ENCODE measurements around the gene PPP2R3B. TPM values are rescaled to one million over a fixed set of nuclear protein-coding genes. Genes with fewer than 3 reads are reported as not detected.
"Not testable (repeated sequence)": the region's sequence is repeated elsewhere in the genome, so short reads cannot be mapped to it uniquely, and the experiment has no call there.

PPP2R3B gene
- polyA plus RNA-seq, 4 donors = 16.8 to 33.2 (median 22.1) TPM

DNA sequence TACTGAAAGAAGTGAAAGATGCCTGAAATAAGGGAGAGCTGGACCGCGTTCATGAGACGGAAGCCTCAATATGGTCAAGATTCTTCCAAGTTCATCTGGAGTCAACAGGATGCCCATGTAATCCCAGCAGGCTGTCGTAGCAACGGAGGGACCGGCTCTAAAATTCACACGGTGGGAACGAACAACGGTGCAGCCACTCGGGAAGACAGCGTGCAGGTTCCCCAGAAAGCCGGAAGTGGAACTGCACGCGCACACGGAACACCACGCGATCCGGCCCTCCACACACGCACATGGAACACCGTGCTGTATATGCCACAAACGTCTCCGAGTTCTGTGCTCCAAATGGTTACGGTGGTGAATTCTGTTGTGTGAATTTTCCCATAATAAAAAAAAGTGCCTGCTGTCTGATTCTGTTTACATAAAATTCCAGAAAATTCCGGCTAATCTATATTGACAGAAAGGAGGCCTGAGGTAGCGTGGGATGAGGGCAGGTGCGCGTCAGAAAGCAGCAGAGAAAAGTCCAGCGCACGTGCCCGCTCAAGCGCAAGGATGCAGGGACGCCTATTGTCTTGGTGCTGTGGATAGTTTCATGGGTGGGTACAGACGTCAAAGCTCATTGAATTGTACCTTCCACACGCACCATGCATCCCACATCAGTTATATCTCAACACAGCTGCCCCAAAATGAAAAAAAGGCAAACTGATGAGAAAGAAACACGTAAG, 31.2 kb downstream of the PPP2R3B start:
- DNase-seq (ENCODE audit: low read depth in 4 of 4, low spot score in 3 of 4) = no peak

GRCh38 chrX:353566-354535, 32.9 kb downstream of the PPP2R3B start:
- DNase-seq (ENCODE audit: low read depth in 4 of 4, low spot score in 3 of 4) = no peak

DNA sequence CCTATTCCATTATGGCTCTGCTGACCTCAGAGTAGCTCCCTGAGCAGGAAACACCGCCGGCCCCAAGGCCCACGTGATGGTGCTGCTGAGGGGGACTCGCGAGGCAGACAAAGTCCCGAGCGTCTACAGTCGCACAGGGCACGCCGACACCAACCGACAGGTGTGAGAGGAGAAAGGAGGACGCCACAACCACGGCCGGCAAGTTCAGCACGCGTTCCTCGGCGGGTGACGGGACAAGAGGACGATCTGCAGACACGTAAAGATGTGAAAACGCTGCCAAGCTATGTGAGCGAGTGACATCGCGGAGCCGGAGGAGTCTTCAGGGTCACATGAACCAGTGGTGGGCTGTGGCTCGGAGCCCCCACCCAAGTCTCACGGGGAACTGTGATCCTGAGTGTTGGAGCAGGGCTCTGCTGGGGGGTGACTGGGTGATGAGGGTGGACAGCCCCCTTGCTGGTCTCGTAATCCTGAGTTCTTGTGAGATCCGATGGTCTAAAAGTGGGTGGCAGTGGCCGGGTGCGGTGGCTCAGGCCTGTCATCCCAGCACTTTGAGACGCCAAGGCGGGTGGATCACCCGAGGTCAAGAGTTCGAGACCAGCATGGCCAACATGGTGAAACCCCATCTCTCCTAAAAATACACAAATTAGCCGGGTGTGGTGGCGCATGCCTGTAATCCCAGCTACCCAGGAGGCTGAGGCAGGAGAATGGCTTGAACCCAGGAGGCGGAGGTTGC, 34.0 kb downstream of the PPP2R3B start:
- no peak for DNase-seq (ENCODE audit: low read depth in 4 of 4, low spot score in 3 of 4)

GRCh38 chrX:352181-352580, 34.5 kb downstream of the PPP2R3B start:
- no peak for DNase-seq (ENCODE audit: low read depth in 4 of 4, low spot score in 3 of 4)

DNA sequence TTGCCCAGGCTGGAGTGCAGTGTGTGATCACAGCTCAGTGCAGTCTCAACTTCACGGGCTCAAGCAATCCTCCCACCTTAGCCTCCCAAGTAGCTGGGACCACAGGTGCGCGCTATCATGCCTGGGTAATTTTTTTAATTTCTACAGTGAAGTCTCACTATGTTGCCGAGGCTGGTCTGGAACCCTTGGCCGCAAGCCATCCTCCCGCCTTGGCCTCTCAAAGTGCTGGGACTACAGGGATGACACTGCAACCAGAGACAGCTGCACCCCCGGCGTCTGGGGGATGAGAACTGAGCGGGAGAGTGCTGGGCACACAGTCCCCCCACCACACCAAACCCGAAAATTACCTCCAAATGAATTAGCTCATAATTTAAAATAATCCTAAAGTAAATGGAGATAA, 35.0 kb downstream of the PPP2R3B start:
- no peak for DNase-seq (ENCODE audit: low read depth in 4 of 4, low spot score in 3 of 4)

DNA sequence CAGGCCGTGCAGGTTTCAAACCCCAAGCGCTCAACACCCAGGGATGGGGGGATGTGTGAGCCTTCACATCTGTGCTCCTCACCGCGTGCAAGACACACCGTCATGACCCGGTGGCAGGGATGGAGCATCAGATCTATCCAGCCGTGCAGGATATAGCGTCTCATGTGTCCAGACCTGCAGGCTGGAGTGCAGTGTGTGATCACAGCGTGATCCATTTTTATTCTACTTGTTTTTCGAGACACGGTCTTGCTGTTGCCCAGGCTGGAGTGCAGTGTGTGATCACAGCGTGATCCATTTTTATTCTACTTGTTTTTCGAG, 35.4 kb downstream of the PPP2R3B start:
- DNase-seq (ENCODE audit: low read depth in 4 of 4, low spot score in 3 of 4) = not testable (repeated sequence)

DNA sequence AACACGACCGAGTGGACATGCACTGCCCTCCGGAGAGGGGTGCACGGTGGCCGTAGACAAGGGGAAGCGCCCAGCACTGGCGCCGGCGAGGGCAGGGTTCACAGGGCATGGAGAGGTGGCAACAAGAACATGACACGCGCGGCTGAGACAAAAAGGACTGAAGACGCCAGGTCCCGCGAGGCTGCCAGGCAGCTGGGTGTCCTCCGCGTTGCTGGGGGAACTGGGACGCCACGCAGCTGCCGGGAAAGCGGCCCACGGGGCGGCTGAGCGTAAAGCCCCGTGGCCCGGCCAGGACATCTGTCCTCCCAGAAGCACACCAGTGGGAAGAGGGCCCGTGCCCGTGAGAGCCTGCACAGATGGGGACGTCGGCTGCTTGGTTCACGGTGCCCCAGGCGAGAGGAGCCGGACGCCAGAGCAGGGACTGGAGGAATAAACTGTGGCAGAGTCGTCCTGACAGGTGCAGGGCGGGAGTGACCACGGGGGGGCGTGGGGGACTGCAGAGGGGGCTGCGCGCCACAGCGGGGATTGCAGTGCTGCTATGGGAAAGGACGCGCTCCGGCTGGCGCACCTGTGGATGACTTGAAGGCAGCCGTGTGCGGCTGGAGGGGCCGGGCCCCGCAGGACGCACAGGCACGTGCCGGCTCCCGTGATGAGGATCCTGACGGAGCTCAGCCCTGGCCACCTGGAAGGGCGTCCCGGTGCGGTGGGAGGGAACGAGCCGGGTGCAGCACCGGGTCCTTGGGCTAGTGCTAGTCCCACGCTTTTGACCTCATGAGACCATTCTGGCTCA, 36.0 kb downstream of the PPP2R3B start:
- DNase-seq (ENCODE audit: low read depth in 4 of 4, low spot score in 3 of 4) = no peak

- no peak for DNase-seq (ENCODE audit: low read depth in 4 of 4, low spot score in 3 of 4)
Measured at GRCh38 chrX:350148-350533, 36.6 kb downstream of the PPP2R3B start.

- DNase-seq (ENCODE audit: low read depth in 4 of 4, low spot score in 3 of 4) = no peak
Measured at GRCh38 chrX:349702-350101, 37.0 kb downstream of the PPP2R3B start.

DNA sequence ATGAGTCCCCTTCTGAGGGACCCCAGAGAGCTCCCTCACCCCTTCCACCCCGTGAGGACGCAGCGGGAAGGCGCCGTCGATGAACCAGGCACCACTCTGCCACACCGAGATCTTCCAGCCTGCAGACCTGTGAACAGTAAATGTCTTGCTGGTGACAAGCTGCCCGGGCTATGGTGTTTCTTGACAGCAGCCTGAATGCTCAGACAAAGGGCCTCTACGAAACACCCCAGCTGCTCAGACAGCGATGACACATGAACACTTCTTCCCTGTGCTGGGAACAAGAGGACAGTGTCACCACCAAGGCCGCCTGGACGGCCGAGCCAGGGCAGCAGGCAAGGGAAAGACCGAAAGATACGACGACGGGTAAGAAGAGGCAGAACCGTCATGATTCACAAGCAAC, 37.5 kb downstream of the PPP2R3B start:
- no peak for DNase-seq (ENCODE audit: low read depth in 4 of 4, low spot score in 3 of 4)

DNA sequence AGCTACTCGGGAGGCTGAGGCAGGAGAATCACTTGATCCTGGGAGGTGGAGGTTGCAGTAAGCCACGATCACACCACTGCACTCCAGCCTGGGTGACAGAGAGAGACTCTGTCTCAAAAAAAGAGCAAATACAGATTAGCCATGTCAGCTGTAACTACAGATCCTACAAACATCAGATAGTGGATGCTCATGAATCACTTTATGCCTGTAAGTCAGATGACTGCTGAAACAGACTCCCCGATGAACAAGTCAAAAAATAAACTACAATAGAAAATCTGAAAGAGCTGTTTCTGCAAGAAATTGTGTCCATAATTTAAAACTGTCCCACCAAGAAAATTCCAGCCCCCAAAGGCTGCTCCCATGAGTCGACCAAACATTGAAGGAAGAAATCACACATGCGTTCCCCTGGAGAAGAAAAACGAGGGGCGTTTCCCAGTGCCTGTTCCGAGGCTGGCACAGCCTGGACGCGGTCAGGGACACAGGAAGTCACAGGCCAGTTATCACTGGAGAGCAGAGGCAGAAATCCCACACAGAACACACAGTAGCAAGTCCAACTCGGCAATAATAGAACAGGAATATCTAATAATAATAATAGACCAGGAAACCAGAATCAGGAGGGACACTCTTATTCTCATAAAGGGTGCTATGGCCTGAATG, 38.1 kb downstream of the PPP2R3B start:
- no peak for DNase-seq (ENCODE audit: low read depth in 4 of 4, low spot score in 3 of 4)

GRCh38 chrX:347351-348117, 39.2 kb downstream of the PPP2R3B start:
- no peak for DNase-seq (ENCODE audit: low read depth in 4 of 4, low spot score in 3 of 4)

DNA sequence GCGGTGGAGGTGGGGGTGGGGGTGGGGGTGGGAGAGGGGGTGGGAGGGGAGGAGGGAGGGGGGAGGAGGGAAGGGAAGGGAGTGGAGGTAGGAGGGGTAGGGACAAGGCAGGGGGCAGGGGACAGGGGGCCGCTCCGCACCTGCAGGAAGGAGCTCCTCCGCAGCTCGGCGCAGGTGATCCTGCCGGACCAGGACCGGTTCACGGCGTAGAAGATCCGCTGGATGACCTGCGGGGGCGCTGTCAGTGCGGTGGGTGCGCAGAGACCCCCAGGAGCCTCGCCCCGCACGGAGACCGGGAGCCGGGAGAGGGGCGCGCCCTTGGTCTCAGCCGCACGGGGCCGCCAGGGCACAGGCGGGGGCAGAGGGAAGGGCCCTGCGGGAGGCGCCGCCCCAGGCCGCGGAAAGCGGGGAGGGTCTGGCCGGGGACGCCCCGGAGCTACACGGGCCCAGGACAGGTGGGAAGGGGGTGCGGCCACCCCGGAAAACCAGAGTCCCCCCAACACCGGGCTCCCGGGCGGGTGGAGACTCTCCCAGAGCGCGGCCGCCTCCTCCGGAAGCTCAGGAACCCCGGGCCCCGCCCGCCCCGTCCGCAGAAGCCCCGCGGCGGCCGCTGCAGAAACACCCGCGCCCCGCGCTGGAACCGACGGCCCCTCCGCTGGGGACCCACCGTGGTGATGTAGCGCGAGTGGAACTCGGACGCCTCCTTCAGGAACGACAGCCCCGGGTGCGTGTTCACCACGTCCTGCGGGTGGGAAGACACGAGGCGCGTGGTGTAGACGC, 40.5 kb downstream of the PPP2R3B start:
- DNase-seq (ENCODE audit: low read depth in 4 of 4, low spot score in 3 of 4) = no peak

- no peak for DNase-seq (ENCODE audit: low read depth in 4 of 4, low spot score in 3 of 4)
Measured at GRCh38 chrX:345020-345925, 41.4 kb downstream of the PPP2R3B start.

DNA sequence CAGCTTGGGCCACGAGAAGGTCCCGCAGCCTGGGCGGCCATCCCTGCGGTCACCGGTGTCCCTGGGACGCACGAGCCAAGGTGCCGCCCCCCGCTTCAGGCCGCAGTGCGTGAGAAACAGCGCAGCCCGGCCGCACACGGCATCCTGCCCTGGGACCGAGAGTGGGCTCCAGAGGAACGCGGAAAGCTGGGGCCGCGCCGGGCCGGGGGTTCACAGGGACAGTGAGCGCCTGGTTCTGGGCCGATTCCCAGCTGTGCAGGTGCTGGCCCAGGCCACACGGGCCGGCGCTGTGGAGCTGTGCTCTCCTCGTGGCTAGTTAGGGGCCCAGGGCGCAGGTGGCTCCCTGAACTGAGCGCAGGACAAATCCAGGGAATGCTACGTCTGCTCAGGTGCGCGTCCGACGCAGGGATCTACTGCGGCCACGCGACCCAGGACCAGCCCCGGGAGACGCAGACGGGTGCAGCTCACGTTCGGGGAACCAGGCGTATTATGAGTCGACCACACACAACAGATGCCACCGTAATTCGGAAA, 42.3 kb downstream of the PPP2R3B start:
- no peak for DNase-seq (ENCODE audit: low read depth in 4 of 4, low spot score in 3 of 4)

DNA sequence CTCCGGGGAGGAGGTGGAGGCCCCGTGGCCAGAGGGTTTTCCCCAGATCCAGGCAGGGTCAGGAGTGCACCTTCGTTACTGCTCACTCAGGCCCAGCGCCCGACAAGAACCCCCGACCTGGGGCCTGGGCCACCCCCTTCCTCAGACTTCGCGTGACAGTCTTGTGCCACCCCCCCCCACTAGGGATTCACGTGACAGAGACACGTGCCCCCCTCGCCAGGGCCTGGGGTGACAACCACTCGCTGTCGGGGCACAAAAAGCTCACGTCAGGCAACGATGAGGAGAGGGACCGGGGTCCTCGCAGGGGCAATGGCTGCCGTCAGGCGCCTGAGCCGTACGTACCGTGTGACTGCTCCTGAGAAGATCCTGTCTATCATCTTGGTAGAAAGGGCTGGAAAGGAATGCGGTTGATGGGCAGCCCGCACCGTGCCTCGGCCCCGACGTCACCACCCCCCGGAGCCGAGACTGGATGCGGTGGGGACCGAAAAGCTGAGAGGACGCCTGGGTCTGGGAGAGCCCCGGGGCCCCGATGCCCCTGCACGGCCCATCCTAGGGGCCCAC, 45.1 kb downstream of the PPP2R3B start:
- no peak for DNase-seq (ENCODE audit: low read depth in 4 of 4, low spot score in 3 of 4)
